Cardiac fibroblast (primary cell): ENCODE results near the gene CRIM1.

Experiments used
- DNase-seq, 2 donors: peaks; one replicate each; pipeline versions ENCODE4 v3.0.0 to v3.0.0-alpha.2; 2010; ENCODE audit warnings: low read depth in 2 of 2
- H3K4me3 ChIP-seq, 2 donors: replicated peaks in 1 of 2; 1 replicate in 1 of 2; 2 replicates in 1 of 2; pipeline ENCODE4 v1.5.1; 2011; ENCODE audit warnings: low read depth in 2 of 2, low read length in 2 of 2, mild to moderate bottlenecking in 2 of 2, moderate library complexity in 1 of 2
- CTCF ChIP-seq: IDR thresholded peaks from one replicate; pipeline ENCODE4 v1.5.1; 2011; ENCODE audit warnings: low read depth, mild to moderate bottlenecking, low read length, inconsistent platforms

CRIM1 gene

GRCh38 chr2:36416370-36417165 is 61.0 kb downstream of the CRIM1 start:
- no peak for TF ChIP-seq CTCF
- DNase-seq, result peak in 1 of 2 donors; percentile 49

GRCh38 chr2:36420569-36421181 is 65.1 kb downstream of the CRIM1 start:
- TF ChIP-seq CTCF, result no peak

More at GRCh38 chr2:36416370-36417165, 61.0 kb downstream of the CRIM1 start:
- no peak overlapping the region for H3K4me3 ChIP-seq

GRCh38 chr2:36421379-36421778 is 65.8 kb downstream of the CRIM1 start:
- TF ChIP-seq CTCF, result no peak
- no peak overlapping the region for H3K4me3 ChIP-seq
- DNase-seq, result no peak

More at GRCh38 chr2:36420569-36421181, 65.1 kb downstream of the CRIM1 start:
- no peak for DNase-seq
- H3K4me3 ChIP-seq, result no peak overlapping the region

- TF ChIP-seq CTCF, result no peak
- H3K4me3 ChIP-seq, result no peak overlapping the region
- DNase-seq, result no peak
These were observed 67.6 kb downstream of the CRIM1 start for GRCh38 chr2:36423172-36423571.

- H3K4me3 ChIP-seq, result no peak overlapping the region
- DNase-seq, result no peak
- no peak for TF ChIP-seq CTCF
These were observed 68.1 kb downstream of the CRIM1 start for GRCh38 chr2:36423619-36424120.

GRCh38 chr2:36425608-36426355 is 70.2 kb downstream of the CRIM1 start:
- no peak for DNase-seq
- TF ChIP-seq CTCF, result no peak

More at GRCh38 chr2:36425608-36426355, 70.2 kb downstream of the CRIM1 start:
- no peak overlapping the region for H3K4me3 ChIP-seq
